Measurements from ENCODE around the gene SZT2.

SZT2 gene

GRCh38 chr1:43426221-43426620 is 36.5 kb downstream of the SZT2 start:
- no peak for DNase-seq

GRCh38 chr1:43427524-43427923 is 37.8 kb downstream of the SZT2 start:
- DNase-seq = no peak

GRCh38 chr1:43427941-43428340 is 38.2 kb downstream of the SZT2 start:
- no peak for DNase-seq

GRCh38 chr1:43430831-43431230 is 41.1 kb downstream of the SZT2 start:
- DNase-seq = no peak

GRCh38 chr1:43431676-43432075 is 42.0 kb downstream of the SZT2 start:
- DNase-seq = no peak

- DNase-seq = no peak
Observed at GRCh38 chr1:43432171-43432860, 42.6 kb downstream of the SZT2 start.

GRCh38 chr1:43432907-43433306 is 43.2 kb downstream of the SZT2 start:
- DNase-seq = no peak

GRCh38 chr1:43434256-43434655 is 44.6 kb downstream of the SZT2 start:
- no peak for DNase-seq

- no peak for DNase-seq
Observed at GRCh38 chr1:43435146-43436145, 45.7 kb downstream of the SZT2 start.

GRCh38 chr1:43436371-43436770 is 46.7 kb downstream of the SZT2 start:
- no peak for DNase-seq

- no peak for DNase-seq
Observed at GRCh38 chr1:43437031-43437973, 47.6 kb downstream of the SZT2 start.

- no peak for DNase-seq
Observed at GRCh38 chr1:43438006-43438405, 48.3 kb downstream of the SZT2 start.

GRCh38 chr1:43438576-43438952 is 48.9 kb downstream of the SZT2 start:
- no peak for DNase-seq

GRCh38 chr1:43438953-43439581 is 49.4 kb downstream of the SZT2 start:
- no peak for DNase-seq

GRCh38 chr1:43439781-43440180 is 50.1 kb downstream of the SZT2 start:
- DNase-seq = no peak

GRCh38 chr1:43440358-43440757 is 50.7 kb downstream of the SZT2 start:
- DNase-seq = no peak

- DNase-seq = no peak
Observed at GRCh38 chr1:43441166-43441893, 51.6 kb downstream of the SZT2 start.

- no peak for DNase-seq
Observed at GRCh38 chr1:43441894-43442637, 52.4 kb downstream of the SZT2 start.

GRCh38 chr1:43442756-43443155 is 53.1 kb downstream of the SZT2 start:
- DNase-seq = no peak

GRCh38 chr1:43443197-43443946 is 53.7 kb downstream of the SZT2 start:
- DNase-seq = no peak

Measured in stimulated activated CD4-positive, alpha-beta T cell treated with anti-CD3 and anti-CD28 coated beads, Interleukin-2, amount 100 ng/mL, for 48 hours (primary cell).